DMS 273 treated with DMSO at 0.1 percent for 48 hours (cell line): ENCODE results near the gene ABR.
"Not testable (repeated sequence)": the region's sequence is repeated elsewhere in the genome, so short reads cannot be mapped to it uniquely, and the experiment has no call there.

Experiments
- DNase-seq: peaks from one replicate; lab custom pipeline; 2025; lab: John Stamatoyannopoulos, UW

ABR gene

GRCh38 chr17:1120596-1121441 lies 59.0 kb downstream of the ABR start:
- DNase-seq, result no peak

DNA sequence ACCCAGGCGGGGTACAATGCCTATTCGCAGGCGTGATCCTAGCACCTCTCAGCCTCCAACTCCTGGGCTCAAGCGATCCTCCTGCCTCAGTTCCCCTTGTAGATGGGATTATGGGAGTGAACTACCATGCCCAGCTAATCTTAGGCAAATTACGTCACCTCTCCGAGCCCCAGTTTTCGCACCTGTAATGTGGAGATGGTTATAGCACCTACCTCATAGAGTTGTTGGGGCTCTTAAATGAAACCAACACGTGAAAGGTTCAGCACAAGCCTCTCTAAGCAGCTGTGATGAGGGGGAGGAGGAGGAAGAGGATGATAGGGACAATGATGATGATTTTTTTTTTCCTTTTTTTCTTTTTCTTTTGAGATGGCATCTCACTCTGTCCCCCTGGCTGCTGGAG lies 59.9 kb downstream of the ABR start:
- DNase-seq, result no peak

DNA sequence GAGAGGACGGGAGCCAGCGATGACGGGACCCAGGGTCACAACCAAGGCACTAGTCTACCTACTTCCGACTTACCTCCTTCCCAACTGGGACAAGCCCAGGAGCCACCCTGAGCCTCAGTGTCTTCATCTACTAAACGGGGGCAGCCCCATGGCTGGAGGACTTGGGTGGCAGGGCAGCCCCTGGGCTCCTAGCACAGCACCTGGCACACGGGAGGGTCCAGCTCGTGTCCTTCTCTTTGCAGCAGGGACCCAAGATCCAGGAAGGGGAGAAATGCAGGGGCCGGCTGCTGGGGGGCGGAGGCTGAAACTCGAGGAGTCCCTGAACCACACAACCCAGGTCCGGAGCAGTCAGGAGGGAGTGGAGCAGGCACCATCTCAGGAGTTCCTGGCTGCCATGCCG lies 63.2 kb downstream of the ABR start:
- DNase-seq, result no peak

GRCh38 chr17:1112875-1113274 lies 66.9 kb downstream of the ABR start:
- no peak for DNase-seq

DNA sequence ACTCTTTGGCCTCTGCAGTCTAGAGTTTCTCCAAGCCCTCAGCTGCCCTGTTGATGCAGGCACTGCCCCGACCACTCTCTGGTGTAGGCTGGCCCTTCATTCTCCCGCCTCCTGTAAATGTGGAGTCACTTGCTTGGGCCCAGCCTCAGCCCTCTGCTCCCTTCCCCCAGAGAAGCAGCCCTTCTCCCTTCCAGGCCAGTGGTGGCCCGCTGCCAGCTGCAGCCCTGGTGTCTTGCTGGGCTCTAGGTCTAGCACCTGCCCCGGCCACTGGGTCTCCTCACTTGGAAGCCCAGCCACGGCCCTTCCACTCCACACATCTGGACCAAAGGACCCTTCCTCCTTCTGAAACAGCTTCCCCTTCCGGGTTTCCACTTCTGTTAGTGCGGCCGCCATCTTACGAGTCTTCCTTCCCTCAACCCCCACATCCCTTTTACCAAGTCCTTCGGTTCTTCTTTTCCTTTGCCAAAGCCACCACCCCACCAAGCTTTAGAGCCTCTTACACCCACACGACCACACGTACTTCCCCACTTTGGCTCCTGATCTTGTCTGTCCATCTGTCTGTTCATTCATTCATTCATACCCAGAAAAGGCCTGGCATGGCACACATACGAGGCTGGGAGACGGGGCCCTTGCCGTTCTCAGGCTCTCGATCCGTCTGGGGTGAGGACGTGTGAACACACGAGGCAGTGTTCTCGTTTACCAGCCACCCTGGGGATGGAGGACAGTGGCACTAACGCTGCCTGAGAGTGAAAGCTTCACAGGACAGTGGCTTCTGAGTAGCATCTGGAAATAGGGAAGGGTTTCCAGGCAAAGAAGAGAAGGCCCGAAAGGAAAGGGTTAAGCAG lies 68.0 kb downstream of the ABR start:
- DNase-seq, result no peak

- no peak for DNase-seq
Observed at GRCh38 chr17:1110862-1111598, 68.8 kb downstream of the ABR start.

DNA sequence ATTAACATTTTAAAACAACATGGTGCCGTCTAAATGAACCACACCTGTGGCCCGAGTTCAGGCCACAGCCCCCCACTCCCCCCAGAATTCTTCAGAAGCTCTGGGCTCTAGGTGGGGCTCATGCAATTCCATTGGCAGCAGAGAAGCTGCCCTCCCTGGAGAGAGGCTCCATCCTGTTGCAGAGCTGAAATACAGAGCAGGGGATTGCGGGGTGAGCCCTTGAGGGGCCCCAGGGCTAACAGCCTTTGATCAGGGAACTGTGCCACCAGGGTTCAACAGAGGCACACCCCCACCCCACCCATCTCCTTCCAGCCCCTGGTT lies 69.3 kb downstream of the ABR start:
- no peak for DNase-seq

GRCh38 chr17:1109606-1110540 lies 69.9 kb downstream of the ABR start:
- DNase-seq, result no peak

GRCh38 chr17:1108765-1109605 lies 70.8 kb downstream of the ABR start:
- no peak for DNase-seq

DNA sequence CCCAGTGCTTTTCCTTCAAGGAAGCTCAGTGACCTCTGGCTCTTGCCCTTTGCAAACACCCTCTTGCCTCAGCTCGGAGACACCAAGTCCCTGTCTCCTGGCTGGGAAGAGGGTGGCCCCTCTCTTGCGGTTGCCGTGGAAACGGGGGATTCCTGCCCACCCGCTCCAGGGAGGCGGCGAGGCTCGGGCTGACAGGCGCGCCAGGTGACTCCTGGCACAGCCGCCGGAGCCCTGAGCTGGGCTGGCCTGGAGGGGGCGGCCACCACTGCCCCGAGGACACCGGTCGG lies 71.4 kb downstream of the ABR start:
- DNase-seq, result no peak

DNA sequence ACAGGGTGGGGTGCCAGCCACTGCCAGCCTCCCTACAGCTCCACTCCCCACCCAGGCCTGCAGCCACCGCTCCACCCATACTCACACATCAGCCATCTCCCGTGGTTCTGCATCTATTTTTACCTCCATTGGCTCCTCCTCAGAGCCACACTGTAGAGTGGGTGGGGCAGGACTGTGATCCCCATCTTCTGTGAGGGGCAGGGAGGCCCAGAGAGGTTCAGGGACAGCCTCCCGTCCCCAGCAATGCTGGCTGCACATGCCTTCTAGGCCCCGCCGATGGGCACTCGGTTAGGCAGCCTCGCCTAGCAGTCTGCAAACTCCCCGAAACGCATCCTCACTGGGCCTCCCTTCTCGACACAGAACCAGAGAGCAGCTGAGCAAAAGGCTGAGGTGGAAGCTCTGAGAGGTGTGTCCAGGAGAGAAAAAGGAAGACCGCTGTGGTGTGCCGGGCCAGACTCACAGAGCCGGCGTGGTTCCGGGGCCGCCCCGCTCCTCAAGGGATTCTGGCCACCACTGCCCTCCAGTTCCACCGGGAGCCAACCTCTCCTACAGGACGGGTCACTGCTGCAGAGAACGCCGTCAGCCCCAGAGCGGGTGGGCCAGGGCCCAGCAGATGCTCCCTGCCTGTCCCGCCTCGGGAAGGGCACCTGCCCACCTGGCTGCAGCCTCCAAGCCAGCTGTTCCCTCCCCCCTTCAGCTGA lies 71.9 kb downstream of the ABR start:
- no peak for DNase-seq

DNA sequence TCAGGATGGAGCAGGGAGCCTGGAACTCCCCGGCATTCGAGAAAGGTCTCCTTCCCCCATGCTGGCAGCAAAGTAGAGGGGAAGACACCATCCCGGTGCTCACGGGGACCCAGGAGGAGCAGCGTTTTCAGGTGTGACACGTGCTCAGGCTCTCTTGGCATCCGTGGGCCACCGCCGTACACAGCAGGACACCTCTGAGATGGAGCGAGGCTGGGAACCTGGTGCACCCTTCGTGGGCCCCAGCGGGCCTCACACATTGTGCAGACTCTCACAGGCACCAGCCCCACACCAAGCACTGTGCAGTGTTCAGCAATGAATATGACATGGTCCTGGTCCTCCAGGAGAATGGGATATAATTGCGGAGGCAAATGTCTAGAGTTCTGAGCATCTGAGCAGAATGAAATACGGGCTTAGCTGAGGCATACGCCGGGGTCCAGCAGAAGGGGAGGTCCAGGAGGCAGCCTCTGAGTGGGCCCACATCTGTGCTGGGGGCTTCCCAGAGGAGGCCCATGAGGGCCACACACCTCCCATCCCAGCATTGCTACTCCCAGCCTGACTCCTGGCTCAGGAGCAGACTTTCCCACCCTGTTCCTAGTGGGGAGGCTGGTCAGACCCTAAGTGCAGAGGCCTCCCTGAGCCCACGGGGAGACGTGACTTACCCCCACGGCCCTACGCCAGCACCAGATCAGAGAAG lies 72.6 kb downstream of the ABR start:
- no peak for DNase-seq

- no peak for DNase-seq
Observed at GRCh38 chr17:1104222-1104621, 75.6 kb downstream of the ABR start.

GRCh38 chr17:1100382-1100781 lies 79.4 kb downstream of the ABR start:
- no peak for DNase-seq

GRCh38 chr17:1099242-1099641 lies 80.5 kb downstream of the ABR start:
- no peak for DNase-seq

- DNase-seq, result not testable (repeated sequence)
Observed at GRCh38 chr17:1097972-1098744, 81.6 kb downstream of the ABR start.

DNA sequence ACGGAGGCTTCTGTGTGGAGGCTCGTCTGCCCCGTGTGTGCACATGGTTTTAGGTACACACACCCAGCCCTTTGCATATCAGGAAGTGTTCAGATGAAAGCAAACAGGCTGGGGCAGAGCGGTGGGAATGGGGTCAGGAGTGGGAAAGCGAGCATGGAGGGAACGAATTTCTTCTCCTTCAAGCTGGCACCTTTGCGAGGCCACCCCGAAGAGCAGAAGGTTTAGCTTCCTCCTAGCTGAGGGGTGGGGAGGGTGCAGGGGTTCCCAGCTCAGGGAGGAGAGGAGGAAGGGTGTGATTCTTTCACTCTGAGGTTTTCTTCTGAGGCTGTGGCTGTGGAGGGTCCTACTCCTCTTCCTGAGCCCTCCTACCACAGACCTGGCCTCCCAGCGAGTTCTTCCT lies 83.6 kb downstream of the ABR start:
- DNase-seq, result no peak

DNA sequence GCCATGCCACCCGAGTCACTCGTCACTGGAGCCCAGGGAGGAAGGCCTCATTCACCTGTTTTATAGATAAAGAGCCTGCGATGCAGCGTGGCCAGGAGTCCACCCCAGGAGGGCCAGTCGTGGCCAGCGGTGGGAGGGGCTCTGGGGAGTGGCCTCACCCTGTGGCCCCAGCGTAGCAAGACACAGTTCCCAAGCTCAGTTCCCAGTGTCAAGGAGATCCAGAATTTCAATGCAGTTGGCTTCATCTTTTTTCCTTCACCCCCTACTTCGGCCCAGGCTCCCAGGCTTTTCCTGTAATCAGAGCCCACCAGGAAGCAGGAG lies 84.0 kb downstream of the ABR start:
- DNase-seq, result no peak
